Frontal cortex (tissue), 4 donors: Measurements from ENCODE around the gene LEF1. TPM values are rescaled to one million over a fixed set of nuclear protein-coding genes. Genes with fewer than 3 reads are reported as not detected.

ENCODE experiments used
- DNase-seq, 2 donors: peaks; one replicate each; pipeline ENCODE4 v3.0.0; 2012; ENCODE audit warnings: low spot score in 2 of 2
- FAIRE-seq: peaks from 2 replicates; lab custom pipeline; 2012; peaks lifted over from hg19 to GRCh38; lab: Jason Lieb, UNC
- total RNA-seq: library from RNA; depleted of rRNA; stranded (reverse); fragments of >200 nt; gene quantifications from one replicate; pipeline ENCODE4 v1.2.3, GENCODE V29; 2014
- donor health status: control.
- donor health status: control.
- donor health status: control.

LEF1 gene
- total RNA-seq, 1 donor from 2014 or later = 6.1 TPM

DNA sequence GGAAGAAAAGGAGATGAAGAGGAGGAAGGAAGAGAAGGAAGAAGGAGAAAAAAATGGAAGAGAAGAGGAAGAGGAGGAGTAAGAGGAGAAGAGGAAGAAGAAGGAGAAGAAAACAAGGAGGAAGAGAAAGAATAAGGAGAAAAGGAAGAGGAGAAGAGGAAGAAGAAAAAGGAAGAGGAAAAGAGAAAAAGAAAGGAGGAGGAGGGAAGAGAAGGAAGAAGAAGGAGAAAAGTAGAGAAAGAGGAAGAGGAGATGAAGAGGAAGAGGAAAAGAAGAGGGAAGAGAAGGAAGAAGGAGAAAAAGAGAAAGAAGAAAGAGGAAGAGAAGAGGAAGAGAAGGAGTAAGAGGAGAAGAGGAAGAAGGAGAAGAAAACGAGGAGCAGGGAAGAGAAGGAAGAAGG, 11.8 kb upstream of the LEF1 start:
- DNase-seq (no peak), FAIRE-seq (no peak)

DNA sequence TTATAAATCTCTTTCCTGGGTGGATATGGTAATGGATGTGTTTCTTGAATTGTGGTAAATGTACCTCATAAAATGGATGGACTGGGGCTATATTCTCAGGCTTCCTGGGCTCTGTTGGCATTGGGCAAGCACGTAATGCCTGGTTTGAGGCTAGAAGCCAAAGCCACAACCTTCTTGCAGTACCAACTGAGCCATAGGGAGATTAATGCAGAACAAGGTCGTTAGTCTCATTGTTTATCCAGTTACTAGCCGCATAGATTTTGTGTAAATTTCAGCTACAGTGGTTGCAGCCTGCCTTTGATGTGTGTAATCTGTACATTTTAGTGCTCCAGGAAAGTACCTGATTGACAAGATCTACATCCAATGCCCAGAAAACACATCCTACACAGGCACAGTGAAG, 7.2 kb upstream of the LEF1 start:
- FAIRE-seq (no peak), DNase-seq (no peak)

DNA sequence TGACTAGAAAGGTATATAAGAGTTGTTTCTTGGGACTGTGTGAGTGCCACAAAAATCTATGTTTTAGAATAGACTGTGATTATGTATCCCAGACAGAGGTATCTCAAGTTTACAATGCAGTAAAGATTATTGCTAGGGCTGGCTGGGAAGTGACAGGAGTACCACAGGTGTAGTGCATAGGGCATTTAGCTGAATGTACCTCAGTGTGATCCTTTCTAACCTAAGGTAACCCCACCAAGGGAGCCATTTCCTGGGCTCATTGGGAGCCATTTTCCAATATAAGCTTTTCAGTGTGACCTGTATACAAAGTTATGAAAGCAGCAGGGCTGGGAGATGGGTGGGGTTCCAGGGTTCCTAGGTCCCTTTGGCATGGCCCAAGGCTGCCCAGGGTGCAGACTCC, 6.1 kb upstream of the LEF1 start:
- DNase-seq (no peak), FAIRE-seq (no peak)

DNA sequence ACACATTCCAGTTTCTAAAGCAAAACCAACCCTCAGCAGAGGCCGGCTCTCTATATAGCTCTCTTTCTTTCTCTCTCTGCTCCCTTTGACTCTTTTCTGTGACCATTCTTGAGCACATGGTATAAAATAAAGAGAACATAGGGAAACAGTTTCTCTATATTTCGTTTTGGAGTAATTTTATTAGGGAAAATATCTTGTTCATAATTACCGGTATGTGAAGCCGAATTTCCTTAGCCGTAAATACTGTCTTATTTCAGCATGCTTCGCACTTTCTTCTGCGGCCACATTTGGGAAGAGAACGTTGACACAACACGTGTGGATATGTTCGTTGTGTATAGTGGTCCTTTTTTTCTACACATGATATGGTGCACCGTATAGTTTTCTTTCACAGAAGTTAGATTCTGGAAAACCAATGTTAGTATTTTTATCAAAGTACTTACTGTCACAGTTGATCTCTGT, 4.9 kb upstream of the LEF1 start:
- DNase-seq = no peak
- no peak for FAIRE-seq

DNA sequence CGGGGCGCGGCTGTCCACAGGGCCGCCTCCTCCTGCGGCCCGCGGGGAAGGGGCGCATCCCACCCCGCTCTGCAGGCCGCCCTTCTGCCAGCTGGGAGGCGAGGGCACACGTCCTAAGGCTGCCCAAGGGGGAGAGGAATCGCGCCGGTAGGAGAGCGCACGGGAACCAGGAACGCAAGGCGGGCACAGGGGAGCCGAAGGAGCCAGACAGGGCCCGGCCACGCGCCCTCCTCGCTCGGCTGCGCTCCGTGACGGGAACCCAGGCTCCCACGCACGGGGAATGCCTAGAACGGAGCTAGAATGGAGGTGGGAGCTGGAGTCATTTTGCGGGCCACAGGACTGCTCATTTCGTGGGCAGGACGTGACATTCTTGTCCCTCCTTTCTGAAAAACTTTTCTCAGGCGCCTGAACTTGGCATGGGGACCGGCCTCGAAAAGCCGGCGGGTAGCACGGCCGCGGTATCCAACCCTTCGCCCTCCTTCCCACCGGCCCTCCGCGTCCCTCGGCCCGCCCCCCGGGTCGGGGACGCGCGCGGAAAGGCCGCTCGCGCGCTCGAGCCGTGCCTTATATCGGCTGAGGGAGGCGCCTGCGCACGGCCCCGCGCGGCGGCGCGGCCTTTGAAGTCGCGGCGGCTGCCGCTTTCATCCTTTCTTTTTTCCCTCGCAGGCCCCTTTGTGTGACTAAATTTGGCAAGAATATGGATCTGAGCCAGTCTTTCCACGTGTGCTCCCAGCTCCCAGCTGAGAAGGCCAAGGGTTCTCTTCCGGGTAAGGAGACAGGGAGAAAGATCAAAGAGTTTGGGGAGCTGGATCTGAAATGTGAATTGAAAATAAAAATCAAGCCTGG, 4.2 kb upstream of the LEF1 start:
- peak in 1 of 2 donors; percentile 66 for DNase-seq
- no peak for FAIRE-seq

DNA sequence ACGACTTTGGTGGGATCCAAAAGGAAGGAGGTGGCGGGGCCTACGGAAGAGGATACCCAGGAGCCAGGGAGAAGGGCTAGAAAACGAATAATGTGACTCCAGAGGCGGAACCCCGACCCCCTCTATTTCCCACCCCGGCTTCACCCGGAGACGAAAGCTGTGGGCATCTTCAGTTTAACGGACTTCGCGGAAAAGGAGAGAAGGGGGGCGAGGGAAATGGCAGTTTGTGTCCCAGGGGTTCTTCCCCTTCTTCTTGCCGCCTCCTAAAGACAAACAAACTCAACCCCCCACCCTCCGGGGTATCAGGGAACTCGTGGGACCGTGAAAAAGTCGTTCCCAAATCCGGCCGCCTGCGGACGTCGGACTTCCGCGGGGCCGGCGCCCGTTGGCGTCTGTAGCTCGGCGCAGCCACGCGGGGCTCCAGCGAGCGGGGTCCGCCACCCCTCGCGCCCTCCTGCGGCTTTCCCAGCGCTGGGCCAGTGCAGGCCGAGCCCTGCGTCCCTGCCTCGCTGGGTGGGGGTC, 3.6 kb upstream of the LEF1 start:
- FAIRE-seq (no peak), DNase-seq (no peak)

DNA sequence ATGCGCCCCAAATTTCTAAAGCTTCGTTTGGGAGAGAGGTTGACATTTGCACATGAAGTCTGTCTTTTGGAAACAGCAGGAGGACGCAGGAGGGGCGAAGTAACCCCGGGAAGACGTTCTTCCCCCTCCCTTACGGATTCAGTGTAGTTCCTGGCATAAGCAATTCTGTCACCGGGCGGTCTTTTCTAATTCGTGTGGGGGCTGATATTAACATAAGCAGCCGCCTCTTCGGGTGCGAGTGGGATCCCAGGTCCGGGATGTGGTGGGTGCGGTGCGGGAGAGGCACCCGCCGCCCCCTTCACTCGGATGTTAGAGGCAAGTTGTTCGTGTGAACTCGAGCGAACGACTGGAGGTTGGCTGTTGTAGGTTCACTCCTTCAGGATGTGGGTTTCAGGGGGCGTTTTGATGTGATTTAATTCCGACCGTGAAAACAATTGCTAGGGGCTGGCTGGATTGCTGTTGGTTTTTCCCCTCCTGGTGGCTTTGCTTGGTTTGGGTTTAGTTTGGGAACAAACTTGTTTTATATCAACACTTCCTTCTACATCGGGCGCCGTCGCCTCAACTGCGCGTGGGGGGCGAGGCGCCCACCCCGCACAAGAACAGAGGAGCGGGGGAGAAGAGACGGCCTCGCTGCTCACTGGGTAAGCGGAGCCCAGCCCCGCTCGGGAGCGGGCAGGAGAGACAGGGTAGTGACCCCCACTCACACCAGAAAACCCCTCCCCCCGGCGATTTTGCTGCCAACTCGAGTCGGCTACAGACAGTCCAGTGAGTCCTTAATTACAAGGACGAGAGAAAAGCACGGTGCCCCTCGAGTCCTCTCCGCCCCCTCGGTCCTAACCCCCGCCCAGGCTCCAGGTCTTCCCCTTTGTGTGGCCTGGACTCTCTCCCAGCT, 2.9 kb upstream of the LEF1 start:
- DNase-seq (no peak), FAIRE-seq (no peak)

DNA sequence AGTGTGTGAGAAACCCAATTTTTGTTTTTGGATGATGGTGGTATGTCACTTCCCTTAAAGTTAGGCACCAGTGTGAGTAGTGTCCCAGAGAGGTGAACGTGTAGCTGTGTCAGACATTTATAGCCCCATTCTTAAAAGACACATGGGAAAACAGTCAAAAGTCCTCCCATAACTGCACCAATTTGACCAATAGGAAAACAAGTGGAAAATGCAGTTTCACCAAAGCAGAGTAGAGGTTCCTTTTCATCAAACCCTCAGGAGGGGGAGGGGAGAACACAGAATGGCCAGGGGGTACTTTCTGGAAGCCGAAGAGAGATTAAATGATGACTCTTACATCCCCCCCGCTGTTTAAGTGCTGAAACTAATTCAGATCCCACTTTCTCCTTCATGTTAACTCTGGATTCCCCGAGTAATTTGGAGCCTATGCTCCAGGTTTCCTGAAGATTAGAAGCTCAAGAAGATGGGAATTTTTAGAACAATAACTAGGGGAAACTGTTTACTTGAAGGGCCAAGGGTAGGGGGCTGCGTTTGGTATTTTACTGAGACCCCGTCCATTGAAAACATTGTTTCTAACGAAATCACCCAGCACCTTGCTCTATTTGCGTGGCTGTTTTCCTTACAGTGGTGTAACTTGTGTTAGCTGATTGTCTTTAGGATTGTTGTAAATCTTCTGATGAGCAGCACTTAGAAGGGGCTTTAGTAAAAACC, 2.1 kb upstream of the LEF1 start:
- DNase-seq (no peak), FAIRE-seq (no peak)

DNA sequence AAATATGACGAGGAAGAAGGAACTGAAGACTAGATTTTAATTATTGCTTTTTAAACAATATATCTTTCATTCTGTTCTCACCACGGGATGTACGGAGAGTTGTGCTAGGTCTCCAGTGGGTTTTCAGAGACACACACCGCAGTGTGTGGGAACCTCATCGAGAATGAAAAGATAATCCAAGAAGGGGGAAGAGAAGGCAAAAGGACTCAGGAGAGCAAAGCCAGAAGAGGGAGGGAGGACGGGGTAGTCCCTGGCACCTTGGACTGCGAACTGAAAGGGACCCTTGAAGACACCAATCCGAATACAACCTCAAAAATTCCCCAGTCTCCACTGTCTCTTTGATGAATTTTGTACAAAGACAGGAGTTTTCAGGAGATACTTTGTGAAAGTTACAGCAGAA, 932 bp upstream of the LEF1 start:
- DNase-seq (no peak), FAIRE-seq (no peak)

DNA sequence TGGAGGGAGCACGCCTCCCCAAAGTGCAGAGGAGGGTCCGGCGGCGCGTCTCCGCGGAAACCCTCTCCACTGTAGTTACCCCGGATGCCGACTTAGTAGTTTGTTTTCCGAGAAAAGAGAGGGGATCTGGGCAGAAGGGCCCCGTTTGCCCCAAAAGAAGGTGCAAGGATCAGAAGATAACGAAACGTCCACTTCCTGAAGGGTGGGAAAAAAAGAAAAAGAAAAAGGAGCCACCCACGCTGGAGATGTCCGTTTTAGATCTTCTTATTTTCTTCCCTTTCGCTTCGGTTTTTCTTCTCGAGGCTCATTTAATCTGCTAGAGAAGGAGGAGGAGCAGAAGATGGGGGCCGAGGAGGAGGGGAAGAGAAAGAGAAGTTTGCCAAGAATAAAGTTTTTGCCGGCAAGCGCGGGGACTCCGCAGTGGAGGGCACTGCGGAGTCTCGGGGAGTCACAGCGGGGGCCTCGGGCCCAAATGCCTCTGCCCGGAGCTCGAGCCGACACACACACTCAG, 517 bp downstream of the LEF1 start:
- DNase-seq (peak in 1 of 2 donors; percentile 34), FAIRE-seq (no peak)

DNA sequence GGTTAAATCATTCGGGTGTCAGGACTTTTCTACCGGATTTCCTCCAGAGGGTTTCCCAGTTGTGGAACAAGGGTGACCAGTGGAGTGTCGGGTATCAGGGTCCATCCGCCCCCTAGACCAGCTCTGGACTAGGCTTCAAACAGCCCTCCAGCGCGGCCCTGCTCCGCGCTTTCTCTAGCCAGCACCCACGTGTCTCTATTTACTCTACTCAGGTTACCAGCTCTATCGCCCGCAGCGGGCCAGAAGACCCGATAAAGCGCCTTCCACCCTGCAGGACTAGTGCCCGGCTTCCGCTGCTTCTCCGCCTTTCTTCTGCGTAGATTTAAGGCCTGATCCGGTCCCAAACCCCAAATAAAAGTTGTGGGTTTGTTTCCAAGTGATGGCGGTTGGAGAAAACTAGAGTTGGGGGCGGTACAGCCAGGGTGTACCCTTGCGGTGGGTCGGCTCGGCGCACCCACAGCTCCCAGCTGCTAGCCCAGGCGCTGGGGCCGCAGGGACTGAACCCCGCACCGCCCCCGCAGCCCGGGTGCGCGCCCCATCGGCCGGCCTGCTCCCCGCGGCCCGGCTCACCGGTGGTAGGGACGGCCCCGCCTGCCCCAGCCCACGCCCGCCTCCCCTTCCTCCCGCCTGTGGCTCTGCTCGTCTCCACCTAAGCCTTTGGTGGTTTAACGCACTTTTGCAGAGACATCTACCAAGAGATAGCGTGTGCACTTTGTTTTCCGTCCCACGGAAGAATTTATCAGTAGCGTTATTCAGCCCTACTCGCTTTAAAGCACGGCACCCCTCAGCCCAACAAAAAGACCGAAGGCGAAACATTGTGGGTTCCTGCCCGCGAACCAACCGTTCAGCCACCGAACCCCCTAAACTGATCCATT, 2.1 kb downstream of the LEF1 start:
- DNase-seq = no peak
- no peak for FAIRE-seq

DNA sequence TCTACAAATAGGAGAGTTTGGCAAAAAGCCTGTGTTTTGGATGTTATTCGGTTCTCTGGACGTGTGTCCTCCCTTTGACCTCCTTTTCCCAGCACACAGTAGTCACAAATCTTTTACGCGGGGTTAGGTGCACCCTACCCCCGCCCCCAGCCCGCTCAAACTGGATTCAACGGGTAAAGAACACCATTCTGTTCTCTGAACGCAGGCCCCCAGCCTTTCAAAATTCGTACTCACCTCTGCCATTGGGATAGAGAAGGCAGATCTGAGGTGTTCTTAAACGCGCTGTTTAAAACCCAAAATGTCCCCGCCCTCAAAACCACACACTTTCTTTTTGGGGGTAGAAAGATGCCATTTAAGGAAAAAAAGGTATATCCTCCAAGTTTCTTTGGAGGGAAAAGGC, 2.7 kb downstream of the LEF1 start:
- no peak for FAIRE-seq
- DNase-seq = no peak

DNA sequence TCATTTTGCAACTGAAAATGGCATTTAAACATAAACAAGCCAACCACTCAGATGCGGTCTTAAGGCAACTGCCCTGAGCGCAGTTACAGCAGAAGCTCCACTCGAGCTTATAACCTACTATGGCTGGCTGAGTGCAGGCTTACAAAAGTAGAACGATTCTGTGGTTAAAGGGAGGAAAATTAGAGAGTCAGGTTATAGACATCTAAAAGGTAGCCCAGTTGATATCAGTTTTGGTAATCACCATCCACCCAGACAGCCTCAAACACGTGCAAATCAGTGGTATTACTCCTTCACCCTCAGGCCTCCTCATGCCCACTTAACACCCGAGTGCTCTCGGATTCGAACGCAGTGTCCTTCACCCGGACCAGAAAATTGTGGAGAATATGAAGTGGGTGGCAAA, 3.1 kb downstream of the LEF1 start:
- no peak for FAIRE-seq

DNA sequence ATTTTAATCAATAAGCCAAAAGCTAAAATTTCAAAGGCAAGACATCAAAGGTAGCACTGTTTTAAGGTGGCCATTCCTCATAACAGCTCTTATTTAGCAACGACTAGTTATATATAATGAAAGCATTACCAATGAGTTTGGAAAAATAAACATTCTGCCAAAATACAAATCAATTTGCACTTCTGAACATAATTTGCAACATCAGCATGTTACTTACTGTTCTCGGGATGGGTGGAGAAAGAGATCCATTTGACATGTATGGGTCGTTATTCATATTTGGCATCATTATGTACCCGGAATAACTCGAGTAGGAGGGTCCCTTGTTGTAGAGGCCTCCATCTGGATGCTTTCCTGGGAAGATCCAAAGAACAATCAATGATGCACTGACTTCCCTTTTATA, 5.4 kb downstream of the LEF1 start:
- no peak for FAIRE-seq

More for the DNA sequence above, 3.1 kb downstream of the LEF1 start:
- DNase-seq = no peak

DNA sequence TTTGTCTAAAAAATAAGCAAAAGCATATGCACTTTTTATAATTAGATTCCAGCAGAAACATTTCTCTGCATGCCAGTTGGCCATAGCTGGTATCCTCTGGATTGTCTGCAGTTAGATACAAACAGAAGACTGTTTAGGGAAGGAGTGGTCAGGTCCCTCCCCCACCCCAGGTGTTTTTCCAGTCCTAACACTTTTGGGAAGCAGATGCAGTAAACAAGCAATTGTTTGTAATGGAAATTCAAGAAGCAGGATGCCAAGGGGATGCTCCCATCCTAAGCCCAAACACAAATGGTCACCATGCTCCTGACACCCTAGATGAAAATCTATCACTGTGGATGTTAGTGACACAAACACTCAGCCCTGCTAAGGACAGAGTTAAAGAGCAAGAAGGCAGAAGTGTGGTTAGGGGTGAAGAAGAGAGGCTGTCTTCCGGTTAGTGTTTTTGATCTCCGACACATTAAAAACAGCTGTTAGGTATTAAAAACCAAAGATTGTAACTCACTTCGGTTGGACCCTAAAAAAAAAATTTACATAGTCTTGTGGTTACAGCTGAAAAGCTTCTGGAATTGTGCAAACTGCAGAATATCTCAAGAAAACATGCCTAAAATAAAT, 7.9 kb downstream of the LEF1 start:
- DNase-seq = no peak
- no peak for FAIRE-seq

More for the DNA sequence above, 5.4 kb downstream of the LEF1 start:
- no peak for DNase-seq

DNA sequence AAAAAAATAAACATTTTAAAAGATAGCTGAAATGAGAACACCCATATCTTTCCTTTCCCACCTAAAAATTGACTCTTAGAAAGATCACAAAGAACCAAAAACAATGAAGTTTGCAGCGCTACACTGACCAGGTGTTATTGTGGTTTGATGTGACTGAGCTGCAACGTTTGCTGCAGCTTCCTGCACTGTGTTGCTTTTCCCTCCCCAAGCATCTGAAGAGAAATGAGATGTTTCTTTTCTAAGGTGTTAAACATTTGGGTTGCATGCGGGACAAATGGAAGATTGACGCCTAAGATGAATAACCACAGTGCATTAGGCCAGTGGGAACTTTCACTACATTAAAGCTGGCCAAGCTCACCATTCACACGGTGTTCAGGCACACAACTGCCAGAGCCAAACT, 8.9 kb downstream of the LEF1 start:
- DNase-seq (no peak), FAIRE-seq (no peak)

DNA sequence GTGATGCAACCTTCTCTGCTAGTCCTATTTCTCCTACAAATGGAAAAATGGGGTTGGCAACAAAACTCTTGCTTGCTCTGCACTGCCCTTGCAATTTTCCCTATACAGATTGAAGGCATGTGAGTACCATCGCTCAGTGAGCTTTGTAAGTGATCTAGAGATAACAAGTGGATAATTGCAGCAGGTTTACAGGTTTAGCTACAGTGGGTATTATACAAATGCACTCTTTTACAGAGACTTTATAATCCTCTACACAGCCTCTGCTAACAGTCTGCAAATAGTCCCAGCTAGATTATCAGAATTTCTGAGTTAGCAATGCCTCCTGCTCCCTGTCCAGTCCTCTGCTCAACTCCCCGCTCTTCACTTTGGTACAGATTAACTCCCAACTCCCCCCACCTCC, 11.1 kb downstream of the LEF1 start:
- DNase-seq (no peak), FAIRE-seq (no peak)

DNA sequence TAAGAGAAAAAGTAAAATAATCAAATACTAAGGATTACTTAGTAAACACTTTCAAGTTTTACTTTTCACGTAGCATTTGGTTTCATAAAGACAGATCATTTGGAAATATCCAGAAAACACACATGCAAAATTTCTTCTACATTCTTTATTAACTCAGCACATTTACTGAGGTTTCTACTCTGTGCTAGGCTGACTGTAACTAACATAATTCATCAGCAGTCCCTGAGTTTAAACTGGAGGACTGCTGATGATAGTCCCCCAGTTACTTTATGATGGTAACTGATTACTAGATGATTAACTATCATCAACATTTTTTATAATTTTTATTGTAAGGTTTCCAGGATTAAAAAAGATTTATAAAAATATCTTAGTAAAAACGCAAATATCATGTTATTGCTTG, 12.3 kb downstream of the LEF1 start:
- DNase-seq (no peak), FAIRE-seq (no peak)

DNA sequence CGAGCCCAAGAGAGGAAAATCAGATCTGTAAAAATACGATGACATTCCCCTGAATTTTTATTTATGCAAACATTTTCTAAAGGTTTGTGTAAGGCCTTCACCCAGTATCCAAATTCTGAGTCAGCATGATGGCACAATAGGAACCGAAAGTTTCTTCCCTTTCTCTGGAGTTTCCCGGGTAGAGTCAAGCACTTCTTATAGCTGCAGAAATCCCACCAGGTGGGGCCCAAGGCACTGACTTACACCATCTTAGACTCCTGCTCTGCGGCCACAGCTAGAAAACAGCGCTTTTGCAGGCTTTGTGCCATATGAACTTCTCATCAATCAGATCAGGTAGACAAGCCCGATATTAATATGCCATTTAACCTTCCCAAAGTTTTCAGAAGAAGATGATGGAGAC, 13.4 kb downstream of the LEF1 start:
- DNase-seq (no peak), FAIRE-seq (no peak)
